ENCODE data around the gene EHD3.

Gene EHD3

DNA sequence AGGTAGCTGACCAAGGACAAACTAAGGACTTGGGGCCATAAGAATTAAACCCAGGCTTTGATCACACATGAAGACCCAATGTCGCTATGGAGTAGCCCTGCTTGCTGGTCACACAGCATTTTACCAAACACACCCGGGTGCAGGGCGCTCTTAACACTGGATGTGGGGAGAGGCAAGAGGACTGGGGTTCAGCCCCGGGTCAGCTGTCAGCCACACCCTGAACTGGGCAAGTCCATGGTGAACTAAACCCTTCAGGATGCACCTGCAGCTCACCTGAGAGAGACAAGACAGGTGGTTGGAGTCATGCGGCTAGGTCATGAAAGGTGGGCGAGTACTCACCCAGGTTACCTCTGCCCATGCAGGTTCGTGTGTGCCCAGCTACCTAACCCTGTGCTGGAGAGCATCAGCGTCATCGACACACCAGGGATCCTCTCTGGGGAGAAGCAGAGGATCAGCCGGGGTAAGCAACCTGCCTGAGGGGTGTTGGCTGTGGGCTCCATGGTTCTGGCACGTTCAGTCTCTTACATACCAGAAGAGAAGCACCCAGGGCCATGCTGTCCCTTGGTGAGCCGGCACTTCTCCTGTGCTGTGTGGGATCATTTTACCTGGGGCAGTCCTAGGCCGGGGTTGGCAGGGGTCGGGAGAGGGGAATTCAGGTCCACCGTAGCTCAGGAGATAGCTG, 15.2 kb downstream of the EHD3 start:
- Histone ChIP-seq H3K9me3 (ENCODE audit: control insufficient read depth, insufficient read depth, low read length) (no peaks in the 10 kb centered on the region), H3K4me1 (ENCODE audit: insufficient read depth, low read length) (no peaks in the 10 kb centered on the region; the same call in 1 of the 2 replicates), H3K9ac (ENCODE audit: low read depth, low read length) (no peak overlapping the region), H3K36me3 (ENCODE audit: insufficient read depth, low read length) (no peaks in the 10 kb centered on the region)

DNA sequence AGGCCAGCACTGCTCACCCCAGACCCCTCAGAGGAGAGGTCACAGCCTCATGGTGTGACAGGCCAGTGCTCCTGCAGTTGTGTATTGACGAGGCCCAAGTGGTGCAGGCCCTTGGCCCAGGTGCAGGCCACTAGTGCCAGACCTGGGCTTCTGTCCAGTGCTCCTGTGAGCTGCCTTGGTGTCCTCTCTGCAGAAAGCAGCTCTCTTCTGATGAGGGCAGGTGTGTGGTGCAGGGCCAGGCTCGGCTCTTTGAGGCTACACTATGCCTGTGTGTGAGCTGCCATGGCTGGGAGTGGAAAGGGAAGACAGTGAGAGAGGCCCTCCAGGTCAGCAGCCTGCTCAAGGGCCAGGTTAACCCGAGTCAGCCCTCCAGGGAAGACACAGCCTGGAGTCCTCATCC, 17.1 kb downstream of the EHD3 start:
- H3K9me3 ChIP-seq (ENCODE audit: control insufficient read depth, insufficient read depth, low read length) = no peaks in the 10 kb centered on the region
- H3K9ac ChIP-seq (ENCODE audit: low read depth, low read length) = no peak overlapping the region
- H3K4me1 ChIP-seq (ENCODE audit: insufficient read depth, low read length) = no peaks in the 10 kb centered on the region; the same call in 1 of the 2 replicates
- no peaks in the 10 kb centered on the region for H3K36me3 ChIP-seq (ENCODE audit: insufficient read depth, low read length)

DNA sequence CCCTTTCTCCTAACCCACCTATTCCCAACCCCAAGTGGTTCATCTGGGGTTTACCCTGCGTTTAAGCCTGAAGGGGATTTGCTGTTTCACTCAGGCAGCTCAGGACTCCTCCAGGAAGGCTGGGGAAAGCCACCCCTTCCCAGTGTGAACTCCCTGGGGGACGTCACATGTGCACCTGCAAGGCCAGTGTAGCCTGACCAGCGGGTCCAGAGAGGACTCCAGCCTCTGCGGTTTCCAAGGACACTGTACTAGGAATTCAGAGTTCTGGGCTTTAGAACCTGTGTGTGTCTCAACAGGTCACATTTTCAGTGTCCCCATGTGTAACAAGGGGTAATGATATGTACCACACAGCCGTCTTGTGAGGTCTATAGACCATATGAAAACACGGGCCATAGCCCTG, 17.9 kb downstream of the EHD3 start:
- Histone ChIP-seq H3K36me3 (ENCODE audit: insufficient read depth, low read length) (no peaks in the 10 kb centered on the region), H3K4me1 (ENCODE audit: insufficient read depth, low read length) (peaks cover 4% of the 10 kb centered on the region), H3K9me3 (ENCODE audit: control insufficient read depth, insufficient read depth, low read length) (no peaks in the 10 kb centered on the region), H3K9ac (ENCODE audit: low read depth, low read length) (no peak overlapping the region)

DNA sequence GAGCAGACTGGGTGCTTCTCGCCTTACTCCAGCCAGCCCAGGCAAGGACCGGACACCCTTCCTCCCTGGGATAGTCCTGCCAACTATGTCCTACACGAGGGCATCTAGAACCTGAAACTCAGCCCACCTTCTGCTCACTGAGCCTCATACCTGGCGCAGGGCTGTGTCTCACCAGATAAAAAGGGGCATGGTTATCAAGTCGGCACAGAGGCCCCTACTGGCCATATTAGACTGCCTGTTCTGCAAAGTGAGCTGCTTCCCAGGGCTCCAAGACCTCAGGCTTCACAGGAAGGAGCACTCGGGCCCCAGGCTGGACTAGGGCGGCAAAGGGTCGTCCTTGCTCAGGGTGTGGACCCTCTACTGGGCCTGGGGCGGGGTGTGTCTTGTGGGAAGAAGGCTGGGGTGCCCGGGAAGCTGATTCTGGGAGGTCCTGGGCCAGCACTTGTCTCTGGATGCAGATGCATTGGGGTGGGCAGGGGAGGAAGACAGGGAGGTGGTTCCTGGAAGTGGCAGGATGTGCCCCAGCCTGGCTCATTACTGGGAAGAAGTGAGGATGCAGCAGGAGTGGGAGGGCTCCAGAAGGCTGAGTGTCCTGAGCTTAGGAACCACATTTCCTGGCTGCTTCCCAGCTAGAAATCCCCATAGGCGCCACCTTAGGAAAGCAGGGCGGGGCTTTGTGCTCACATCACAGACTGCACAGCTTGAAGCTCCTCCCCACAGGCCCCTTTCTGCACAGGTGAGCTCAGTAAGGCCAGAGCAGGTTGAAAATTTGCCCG, 19.6 kb downstream of the EHD3 start:
- H3K36me3 ChIP-seq (ENCODE audit: insufficient read depth, low read length) = no peaks in the 10 kb centered on the region
- no peaks in the 10 kb centered on the region for H3K9me3 ChIP-seq (ENCODE audit: control insufficient read depth, insufficient read depth, low read length)
- H3K4me1 ChIP-seq (ENCODE audit: insufficient read depth, low read length) = peaks cover 6% of the 10 kb centered on the region
- H3K9ac ChIP-seq (ENCODE audit: low read depth, low read length) = no peak overlapping the region

DNA sequence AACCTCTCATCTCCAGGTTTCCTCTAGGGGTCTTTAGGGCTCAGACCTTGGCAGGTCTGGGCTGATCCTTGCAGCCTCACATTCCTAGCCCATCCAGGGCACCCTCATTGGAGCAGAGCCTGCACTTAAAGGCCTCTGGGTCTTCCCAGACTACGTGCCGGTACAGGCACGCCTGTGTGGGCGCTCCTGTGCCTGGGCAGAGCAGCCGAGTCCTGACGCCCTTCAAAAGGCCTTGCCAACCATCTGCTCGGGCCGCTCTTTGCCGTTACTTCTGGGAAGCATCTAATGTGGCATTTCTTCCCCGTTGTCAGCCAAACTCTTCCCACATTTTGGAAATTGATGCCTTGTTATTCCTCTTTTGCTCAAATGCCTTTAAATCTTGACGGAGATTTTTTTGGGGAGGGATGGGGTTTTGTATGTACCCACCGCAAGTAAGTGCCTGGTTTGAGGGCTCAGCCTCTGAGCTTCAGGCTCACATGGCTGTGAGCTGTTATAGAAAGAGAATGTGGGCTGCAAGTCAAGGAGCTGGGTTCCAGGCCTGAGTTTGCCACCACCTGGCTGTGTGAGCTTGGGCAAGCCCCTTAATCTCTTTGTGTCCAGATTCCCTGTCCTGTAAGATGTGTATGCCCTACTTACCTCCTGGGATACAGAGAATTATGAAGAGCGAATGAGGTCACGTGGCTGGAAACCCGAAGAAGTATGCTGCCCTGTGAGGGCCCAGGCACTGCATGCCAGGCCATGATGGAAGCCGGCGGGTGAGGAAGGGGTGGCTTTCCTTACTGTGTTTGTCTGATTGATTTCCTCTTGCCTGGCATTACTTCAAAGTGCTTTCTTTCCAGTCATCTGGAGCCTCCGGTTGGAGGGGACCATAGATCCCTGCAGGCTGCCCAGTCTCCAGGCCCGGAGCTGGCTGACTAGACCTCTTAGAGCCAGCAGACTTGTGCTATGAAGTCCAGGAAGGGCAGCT, 20.6 kb downstream of the EHD3 start:
- Histone ChIP-seq H3K4me1 (ENCODE audit: insufficient read depth, low read length) (peaks cover 6% of the 10 kb centered on the region), H3K9ac (ENCODE audit: low read depth, low read length) (no peak overlapping the region), H3K36me3 (ENCODE audit: insufficient read depth, low read length) (no peaks in the 10 kb centered on the region; the same call in 1 of the 2 replicates), H3K9me3 (ENCODE audit: control insufficient read depth, insufficient read depth, low read length) (no peaks in the 10 kb centered on the region)

DNA sequence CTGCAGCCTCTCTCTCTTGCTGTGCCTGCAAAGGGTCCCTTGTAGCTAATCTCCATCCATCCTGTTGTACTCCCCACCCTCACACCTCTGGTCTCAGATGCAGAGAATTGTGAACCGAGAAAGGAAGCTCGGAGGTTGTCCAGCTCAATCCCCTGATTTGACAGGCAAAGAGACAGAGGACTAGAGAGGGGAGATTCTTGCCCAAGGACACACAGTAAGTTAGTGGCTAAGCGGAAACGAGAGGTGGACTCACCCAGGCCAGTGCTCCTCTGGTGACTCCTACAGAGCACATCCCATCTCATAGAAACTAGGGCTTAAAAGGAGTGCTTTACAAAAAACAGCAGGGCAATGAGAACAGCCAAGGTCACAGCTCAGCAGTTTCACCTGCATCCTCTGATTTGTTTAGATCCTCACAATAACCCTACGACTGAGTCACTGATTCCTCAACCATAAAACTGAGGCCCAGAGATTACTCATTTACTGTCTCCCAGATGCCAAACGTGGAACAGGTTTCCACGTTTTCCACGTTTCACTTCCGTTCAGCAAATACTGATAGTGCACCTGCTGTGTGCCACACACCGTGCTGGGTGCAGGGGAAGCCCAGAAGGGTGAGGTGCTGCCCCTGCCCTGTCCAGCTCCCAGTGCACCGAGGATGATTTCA, 22.1 kb downstream of the EHD3 start:
- H3K9ac ChIP-seq (ENCODE audit: low read depth, low read length) = no peak overlapping the region
- no peaks in the 10 kb centered on the region; the same call in 1 of the 2 replicates for H3K36me3 ChIP-seq (ENCODE audit: insufficient read depth, low read length)
- no peaks in the 10 kb centered on the region for H3K9me3 ChIP-seq (ENCODE audit: control insufficient read depth, insufficient read depth, low read length)
- peaks cover 6% of the 10 kb centered on the region for H3K4me1 ChIP-seq (ENCODE audit: insufficient read depth, low read length)

DNA sequence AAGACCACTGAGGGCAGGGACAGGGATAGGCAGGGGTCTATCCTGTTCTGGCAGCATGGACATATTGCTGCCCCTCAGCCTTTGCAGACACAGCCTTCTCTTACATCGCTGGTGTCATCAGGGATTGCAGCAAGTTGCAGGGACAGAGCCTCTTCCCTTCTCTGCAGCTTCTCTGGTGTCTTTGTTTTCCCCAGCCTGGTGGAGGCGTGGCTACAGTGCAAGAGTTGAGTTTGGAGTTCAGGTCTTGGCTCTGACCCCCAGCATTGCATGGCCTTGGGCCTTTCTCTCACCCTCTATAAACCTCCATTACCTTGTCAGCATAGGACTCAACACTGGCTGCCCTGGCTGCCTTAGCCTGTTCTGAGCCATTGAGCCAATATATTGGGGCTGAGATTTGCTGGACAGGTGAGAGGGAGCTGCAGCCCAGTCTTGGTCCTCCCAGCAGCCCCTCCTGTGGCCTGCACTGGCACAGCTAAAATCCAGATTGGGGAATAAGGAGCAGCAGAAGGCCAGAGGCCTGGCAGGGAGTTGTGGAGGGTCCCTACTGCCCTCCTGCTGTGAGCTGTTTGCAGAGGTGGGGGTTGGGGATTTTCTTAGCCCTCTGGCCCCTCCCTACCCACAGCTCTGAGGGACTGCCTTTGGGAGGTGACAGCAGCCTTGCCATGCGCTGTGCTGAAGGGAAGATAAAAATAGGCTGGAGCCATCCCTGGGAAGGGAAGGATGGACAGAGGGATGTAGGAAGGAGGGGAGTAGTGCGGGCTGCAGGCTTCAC, 22.8 kb downstream of the EHD3 start:
- peaks cover 6% of the 10 kb centered on the region for H3K4me1 ChIP-seq (ENCODE audit: insufficient read depth, low read length)

DNA sequence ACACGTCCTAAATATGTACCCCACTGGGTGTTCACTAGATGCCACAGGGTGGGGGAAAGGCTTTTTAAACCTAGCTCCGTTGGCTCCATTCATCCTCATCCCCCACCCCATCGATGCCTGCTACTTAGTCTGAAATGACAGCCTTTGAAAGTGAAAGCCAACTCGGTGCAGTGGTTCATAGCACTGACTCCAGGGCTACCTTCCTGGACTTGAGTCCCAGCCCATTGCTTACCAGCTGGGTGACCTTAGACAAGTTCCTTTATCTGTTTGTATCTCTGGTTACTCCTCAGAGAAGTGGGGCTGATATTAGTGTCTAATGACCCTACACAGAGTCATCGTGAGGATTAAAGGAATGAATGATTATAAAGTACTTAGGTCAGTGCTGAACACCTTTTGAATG, 24.4 kb downstream of the EHD3 start:
- Histone ChIP-seq H3K36me3 (ENCODE audit: insufficient read depth, low read length) (no peaks in the 10 kb centered on the region; the same call in 1 of the 2 replicates), H3K9me3 (ENCODE audit: control insufficient read depth, insufficient read depth, low read length) (no peaks in the 10 kb centered on the region), H3K9ac (ENCODE audit: low read depth, low read length) (no peak overlapping the region), H3K4me1 (ENCODE audit: insufficient read depth, low read length) (peaks cover 6% of the 10 kb centered on the region)

More for the DNA sequence above, 22.8 kb downstream of the EHD3 start:
- no peaks in the 10 kb centered on the region for H3K9me3 ChIP-seq (ENCODE audit: control insufficient read depth, insufficient read depth, low read length)
- no peak overlapping the region for H3K9ac ChIP-seq (ENCODE audit: low read depth, low read length)
- H3K36me3 ChIP-seq (ENCODE audit: insufficient read depth, low read length) = no peaks in the 10 kb centered on the region; the same call in 1 of the 2 replicates

DNA sequence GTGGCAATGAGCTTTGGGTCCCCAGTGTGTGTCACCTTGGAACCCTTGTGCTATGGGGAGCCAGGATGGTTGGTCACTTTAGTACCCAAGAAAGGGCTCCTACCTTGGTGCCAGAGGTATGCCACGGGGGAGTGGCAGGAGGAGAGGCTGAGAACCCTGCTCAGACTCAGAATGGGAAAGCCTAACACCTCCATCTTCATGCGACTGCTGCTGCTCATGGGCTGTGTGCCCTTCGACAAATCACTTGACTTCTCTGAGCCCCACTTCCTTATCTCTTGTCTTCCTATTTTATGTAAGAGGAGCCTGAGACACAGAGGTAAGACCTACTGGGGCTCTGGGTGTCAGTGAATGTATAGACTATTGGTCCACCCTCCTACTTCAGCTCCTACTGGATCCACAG, 25.1 kb downstream of the EHD3 start:
- no peak overlapping the region for H3K9ac ChIP-seq (ENCODE audit: low read depth, low read length)
- H3K9me3 ChIP-seq (ENCODE audit: control insufficient read depth, insufficient read depth, low read length) = no peaks in the 10 kb centered on the region
- peaks cover 6% of the 10 kb centered on the region; the same call in 1 of the 2 replicates for H3K4me1 ChIP-seq (ENCODE audit: insufficient read depth, low read length)
- H3K36me3 ChIP-seq (ENCODE audit: insufficient read depth, low read length) = no peaks in the 10 kb centered on the region; the same call in 1 of the 2 replicates

DNA sequence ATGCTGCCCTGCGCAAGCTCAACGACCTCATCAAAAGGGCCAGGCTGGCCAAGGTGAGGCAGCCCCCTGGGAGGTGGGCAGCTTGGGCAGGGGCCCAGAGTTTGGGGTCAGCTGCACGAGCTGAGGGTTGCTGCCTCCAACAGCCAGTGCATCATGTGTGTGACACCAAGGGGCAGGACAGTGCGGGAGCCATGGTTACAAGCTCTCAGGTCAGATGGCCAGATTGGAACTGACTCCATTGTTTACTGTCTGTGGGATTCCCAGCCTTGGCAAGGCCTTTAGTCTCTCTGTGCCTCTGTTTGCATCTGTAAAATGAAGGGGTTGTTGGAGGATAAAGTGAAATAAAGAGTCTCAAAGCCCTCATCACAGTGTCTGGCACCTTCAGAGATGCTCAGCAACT, 26.9 kb downstream of the EHD3 start:
- Histone ChIP-seq H3K9ac (ENCODE audit: low read depth, low read length) (no peak overlapping the region), H3K4me1 (ENCODE audit: insufficient read depth, low read length) (peaks cover 6% of the 10 kb centered on the region; the same call in 1 of the 2 replicates), H3K36me3 (ENCODE audit: insufficient read depth, low read length) (no peaks in the 10 kb centered on the region; the same call in 1 of the 2 replicates), H3K9me3 (ENCODE audit: control insufficient read depth, insufficient read depth, low read length) (no peaks in the 10 kb centered on the region)

DNA sequence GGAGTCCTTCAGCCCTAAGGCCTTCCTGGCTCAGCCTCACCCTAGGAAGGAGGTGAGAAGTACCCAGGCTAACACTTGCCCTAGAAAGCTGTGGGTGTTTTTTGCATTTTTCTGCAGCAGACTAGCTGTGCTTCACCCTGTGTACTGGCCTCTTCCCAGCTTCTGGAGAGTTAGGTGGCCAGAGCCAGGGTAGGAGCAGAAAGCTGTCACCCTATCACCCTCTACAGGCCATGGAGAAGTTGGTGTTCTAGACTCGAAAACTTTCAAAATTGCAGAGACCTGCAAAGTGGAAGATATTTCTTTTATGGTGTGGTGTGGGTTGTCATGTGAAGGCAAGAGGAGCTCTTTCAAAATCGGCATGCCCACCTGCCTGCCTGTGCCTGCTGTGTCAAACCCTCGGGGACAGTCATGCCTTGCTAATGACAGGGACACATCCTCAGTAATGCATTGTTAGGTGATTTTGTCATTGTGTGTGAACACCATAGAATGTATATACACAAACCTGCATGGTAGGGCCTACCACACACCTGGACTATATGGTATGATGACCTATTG, 29.8 kb downstream of the EHD3 start:
- H3K9ac ChIP-seq (ENCODE audit: low read depth, low read length) = no peak overlapping the region
- no peaks in the 10 kb centered on the region for H3K9me3 ChIP-seq (ENCODE audit: control insufficient read depth, insufficient read depth, low read length)
- H3K36me3 ChIP-seq (ENCODE audit: insufficient read depth, low read length) = no peaks in the 10 kb centered on the region; the same call in 1 of the 2 replicates
- H3K4me1 ChIP-seq (ENCODE audit: insufficient read depth, low read length) = 0 out of 2 replicates have a peak, but pooled peaks cover 2% of the 10 kb centered on the region

DNA sequence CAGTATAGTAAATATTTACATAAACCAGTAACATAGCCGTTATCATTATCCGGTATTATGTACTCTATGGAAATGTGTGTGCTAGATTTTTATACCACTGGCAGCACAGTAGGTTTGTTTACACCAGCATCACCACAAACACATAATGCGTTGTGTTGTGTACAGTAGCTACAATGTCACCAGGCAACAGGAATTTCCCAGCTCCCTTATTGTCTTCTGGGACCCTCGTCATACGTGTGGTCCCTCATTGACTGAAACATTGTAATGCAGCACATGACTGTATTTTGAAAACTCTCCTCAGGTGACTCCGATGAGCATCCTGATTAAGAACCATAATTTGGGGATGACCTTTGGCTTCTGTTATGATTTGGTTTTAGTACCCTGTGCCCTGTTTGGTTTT, 31.3 kb downstream of the EHD3 start:
- H3K36me3 ChIP-seq (ENCODE audit: insufficient read depth, low read length) = no peaks in the 10 kb centered on the region

DNA sequence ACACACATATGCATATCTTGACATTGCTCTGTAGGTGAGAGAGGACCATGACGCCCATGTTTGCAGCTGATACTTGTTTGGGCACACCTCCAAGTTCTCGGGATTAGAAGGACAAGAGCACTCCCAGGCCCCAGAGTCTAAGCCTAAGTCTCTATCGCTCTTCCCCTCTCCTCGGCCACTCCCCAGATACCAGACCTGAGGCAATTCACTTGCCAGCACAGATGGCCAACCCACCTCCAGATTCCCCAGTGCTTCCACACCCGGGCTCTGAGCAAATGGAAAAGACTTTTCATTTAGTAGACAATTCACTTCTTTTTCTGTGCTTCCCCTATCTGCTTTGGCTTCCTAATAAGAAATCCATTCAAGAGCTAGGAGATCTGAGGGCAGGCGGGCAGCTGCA, 32.9 kb downstream of the EHD3 start:
- peaks cover 17% of the 10 kb centered on the region for H3K4me1 ChIP-seq (ENCODE audit: insufficient read depth, low read length)
- no peaks in the 10 kb centered on the region for H3K9me3 ChIP-seq (ENCODE audit: control insufficient read depth, insufficient read depth, low read length)
- H3K36me3 ChIP-seq (ENCODE audit: insufficient read depth, low read length) = no peaks in the 10 kb centered on the region
- H3K9ac ChIP-seq (ENCODE audit: low read depth, low read length) = no peak overlapping the region

More for the DNA sequence above, 31.3 kb downstream of the EHD3 start:
- Histone ChIP-seq H3K9me3 (ENCODE audit: control insufficient read depth, insufficient read depth, low read length) (no peaks in the 10 kb centered on the region), H3K4me1 (ENCODE audit: insufficient read depth, low read length) (peaks cover 11% of the 10 kb centered on the region), H3K9ac (ENCODE audit: low read depth, low read length) (no peak overlapping the region)

All from ES-I3 (cell line).